Fibroblast of villous mesenchyme (primary cell): ENCODE results near the gene AIPL1. TPM values are rescaled to one million over a fixed set of nuclear protein-coding genes. Genes with fewer than 3 reads are reported as not detected.

Source experiments
- DNase-seq: peaks from one replicate; pipeline ENCODE4 v3.0.0-alpha.2; 2010; ENCODE audit warnings: low read depth
- H3K4me3 ChIP-seq: 2 replicates; pipeline ENCODE4 v1.5.1; 2011; ENCODE audit warnings: low read depth, mild to moderate bottlenecking, low read length
- total RNA-seq: library from RNA; depleted of rRNA; stranded (reverse); fragments of >200 nt; gene quantifications from 2 replicates; pipeline ENCODE4 v1.2.3, GENCODE V29; 2012
- TF ChIP-seq, protein P1 (sequence below): IDR thresholded peaks from 2 replicates; pipeline ENCODE4 v1.5.1; 2012; ENCODE audit warnings: low read depth, mild to moderate bottlenecking, low read length; ENCODE audit not compliant: insufficient read depth

AIPL1 gene
- total RNA-seq, 1 donor: not detected

DNA sequence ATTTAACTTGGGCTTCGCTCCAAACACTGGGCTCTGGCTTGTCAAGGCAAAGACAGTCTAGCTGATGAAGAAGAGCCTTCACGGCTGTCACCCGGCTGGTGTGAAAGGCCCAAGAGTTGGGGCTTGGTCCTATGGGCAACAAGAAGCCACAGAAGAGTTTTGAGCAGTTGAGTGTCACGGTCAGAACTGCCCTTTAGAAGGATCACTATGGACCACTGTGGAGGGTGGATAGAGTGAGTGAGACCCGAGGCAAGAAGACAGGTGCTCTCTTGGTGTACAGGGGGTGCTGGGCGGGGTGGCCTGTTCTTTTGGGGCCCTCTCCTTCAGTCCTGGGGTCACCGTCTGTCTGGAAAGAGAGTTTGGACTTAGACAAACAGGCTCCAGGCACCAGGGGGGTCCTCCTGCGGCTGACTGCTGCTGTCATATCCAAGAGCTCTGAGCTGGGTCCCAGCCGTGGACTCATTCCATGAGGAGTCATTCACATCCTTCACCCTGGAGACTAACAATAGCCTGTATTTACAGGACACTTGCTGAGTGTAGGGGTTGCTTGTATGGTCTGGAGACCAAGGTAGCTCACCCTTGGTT is 11.7 kb upstream of the AIPL1 start:
- no peak for DNase-seq
- H3K4me3 ChIP-seq: no peak overlapping the region
- TF ChIP-seq, protein P1, sequence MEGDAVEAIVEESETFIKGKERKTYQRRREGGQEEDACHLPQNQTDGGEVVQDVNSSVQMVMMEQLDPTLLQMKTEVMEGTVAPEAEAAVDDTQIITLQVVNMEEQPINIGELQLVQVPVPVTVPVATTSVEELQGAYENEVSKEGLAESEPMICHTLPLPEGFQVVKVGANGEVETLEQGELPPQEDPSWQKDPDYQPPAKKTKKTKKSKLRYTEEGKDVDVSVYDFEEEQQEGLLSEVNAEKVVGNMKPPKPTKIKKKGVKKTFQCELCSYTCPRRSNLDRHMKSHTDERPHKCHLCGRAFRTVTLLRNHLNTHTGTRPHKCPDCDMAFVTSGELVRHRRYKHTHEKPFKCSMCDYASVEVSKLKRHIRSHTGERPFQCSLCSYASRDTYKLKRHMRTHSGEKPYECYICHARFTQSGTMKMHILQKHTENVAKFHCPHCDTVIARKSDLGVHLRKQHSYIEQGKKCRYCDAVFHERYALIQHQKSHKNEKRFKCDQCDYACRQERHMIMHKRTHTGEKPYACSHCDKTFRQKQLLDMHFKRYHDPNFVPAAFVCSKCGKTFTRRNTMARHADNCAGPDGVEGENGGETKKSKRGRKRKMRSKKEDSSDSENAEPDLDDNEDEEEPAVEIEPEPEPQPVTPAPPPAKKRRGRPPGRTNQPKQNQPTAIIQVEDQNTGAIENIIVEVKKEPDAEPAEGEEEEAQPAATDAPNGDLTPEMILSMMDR: no peak

DNA sequence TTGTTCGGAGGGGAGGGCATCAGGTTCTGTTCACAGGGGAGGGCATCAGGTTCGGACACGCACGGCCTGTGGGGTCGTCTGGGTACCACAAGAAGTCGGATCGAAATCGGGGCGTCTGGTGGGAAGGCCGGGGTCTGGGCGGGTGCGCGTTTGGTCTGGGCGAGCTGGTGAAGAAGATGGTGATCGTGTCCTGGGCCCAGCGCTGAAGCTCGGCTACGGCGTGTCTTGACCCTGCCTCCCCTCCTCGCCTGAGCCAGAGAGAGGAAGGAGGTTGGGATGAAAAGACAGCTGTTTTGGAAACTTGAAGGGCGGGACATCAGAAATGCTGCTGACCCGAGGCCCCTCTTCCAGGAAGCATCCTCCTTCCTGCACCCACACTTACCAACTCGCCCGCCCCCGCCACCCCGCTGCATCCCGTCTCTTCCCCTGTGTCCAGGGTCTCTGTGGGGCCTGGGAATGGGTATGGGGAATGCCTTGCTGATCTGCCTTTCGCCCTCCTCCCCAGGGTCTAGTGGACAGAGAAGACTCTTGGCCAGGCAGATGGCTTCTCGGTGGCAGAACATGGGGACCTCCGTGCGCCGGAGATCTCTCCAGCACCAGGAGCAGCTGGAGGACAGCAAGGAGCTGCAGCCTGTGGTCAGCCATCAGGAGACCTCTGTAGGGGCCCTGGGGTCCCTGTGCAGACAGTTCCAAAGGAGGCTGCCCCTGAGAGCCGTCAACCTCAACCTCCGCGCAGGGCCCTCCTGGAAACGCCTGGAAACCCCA is 9.8 kb upstream of the AIPL1 start:
- TF ChIP-seq, protein P1: no peak
- H3K4me3 ChIP-seq: peak overlapping the region; percentile 77
- no peak for DNase-seq

DNA sequence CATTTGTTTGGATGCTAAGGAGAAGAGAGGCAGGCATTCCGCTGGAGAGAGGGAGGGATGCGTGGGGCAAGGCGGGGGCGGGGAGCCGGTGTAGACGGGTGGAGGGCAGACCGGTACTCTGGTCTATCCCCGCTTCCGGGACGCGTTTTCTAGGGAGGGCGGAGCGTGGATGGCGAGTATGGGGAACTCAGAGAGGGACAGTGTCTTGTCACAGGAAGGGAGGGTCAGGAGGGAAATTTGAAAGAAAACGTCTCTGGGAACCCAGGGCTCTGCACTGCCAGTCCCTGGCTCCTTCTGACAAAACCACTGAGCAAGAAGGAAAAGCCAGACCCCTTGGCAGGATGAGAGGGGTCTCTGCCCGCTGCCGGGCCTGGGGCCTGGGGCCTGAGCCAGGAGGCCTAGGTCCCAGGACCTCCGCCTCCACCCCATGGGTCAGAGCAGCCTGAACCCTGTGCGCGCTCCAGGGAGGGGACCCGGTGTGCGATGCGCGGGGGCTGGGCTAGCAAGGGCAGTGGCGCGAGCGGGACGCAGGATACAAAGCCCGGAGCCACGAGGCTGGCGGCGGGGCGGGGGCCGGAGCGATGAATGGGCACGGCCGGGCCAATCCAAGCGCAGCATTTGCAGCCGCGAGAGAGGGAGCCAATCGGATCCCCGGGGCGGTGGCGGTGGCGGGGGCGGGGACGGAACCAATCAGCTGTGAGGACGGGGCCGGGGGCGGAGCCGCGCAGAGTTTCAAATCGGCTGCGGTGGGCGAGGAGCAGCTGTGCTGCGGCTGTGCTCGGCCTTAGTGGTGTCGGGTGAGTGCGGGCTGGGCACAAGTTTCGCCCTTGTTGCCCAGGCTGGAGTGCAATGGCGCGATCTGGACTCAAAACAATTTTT is 9.0 kb upstream of the AIPL1 start, which contains the start of gene PIMREG:
TSS of gene PIMREG (plus strand) at position 764 of the 879 bp plus-strand sequence. CDS start 656 bp downstream, outside the sequence.
- TF ChIP-seq, protein P1: no peak

DNA sequence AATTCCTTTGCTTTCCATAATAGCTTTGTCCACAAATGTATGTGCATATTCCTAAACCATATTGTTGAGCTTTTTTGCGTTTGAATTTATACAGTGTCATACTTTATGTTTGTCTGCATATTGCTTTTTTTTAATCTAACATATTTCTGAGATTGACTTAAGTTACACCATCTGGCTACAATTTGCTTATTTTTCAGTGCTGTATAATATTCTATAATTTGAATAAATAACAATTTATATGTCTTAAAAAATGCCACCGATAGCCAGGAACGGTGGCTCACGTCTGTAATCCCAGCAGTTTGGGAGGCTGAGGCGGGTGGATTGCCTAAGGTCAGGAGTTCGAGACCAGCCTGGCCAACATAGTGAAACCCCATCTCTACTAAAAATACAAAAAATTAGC is 7.9 kb upstream of the AIPL1 start:
- TF ChIP-seq, protein P1: no peak
- H3K4me3 ChIP-seq: no peak overlapping the region
- DNase-seq: no peak

More for the DNA sequence above, 9.0 kb upstream of the AIPL1 start, which contains the start of gene PIMREG:
- H3K4me3 ChIP-seq: peak within 1 kb of the TSS; percentile 77
- DNase-seq: peak; percentile 91

DNA sequence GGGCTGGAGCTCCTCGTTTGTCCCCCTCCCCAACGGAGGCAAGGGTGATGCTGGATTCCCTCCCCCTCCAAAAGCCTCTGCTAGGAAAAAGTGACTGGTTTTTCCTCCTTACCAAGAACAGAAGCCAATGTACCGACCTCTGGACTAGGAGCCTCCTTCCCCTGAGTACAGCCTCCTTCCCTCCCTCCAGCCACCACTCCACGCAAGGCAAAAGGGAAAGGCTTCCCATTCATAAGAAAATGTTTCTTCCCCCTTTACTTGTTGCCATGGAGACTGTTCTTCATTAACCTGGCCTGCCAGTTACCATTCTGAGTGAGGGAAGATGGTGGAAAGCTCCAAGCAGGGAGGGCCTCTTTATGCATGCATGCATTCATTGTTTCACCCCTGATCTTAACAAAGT is 5.0 kb upstream of the AIPL1 start:
- TF ChIP-seq, protein P1: no peak
- DNase-seq: no peak
- no peak overlapping the region for H3K4me3 ChIP-seq

DNA sequence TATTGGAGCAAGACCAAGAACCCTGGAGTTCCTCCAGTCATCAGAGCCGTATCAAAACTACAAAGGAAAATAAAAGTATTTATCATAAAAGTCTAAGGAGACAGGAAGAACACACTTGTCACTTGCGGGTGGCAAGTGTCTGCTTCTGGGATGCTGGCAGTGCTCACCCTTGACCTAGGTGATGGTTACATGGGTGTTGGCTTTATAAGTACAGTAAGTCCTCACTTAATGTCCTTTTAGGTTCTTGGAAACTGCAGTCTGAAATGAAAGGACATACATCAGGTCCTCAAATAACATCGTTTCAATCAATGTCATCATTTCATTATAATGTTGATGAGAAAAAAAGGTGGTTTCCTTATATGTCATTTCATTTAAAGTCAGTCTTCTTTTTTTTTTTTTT is 3.0 kb upstream of the AIPL1 start:
- DNase-seq: no peak
- TF ChIP-seq, protein P1: no peak

More for the DNA sequence above, 3.0 kb upstream of the AIPL1 start:
- no peak overlapping the region for H3K4me3 ChIP-seq
